HG03439 (cell line): Measurements from ENCODE around the gene AZIN2.
"Not testable (repeated sequence)": the region's sequence is repeated elsewhere in the genome, so short reads cannot be mapped to it uniquely, and the experiment has no call there.

ENCODE experiments used
- ATAC-seq: cut with Tn5 transposase; IDR thresholded peaks from one replicate; pipeline ENCODE4 v1.9.1; 2021; ENCODE audit warnings: mild to moderate bottlenecking, moderate library complexity; ENCODE audit not compliant: unreplicated experiment

AZIN2 gene

DNA sequence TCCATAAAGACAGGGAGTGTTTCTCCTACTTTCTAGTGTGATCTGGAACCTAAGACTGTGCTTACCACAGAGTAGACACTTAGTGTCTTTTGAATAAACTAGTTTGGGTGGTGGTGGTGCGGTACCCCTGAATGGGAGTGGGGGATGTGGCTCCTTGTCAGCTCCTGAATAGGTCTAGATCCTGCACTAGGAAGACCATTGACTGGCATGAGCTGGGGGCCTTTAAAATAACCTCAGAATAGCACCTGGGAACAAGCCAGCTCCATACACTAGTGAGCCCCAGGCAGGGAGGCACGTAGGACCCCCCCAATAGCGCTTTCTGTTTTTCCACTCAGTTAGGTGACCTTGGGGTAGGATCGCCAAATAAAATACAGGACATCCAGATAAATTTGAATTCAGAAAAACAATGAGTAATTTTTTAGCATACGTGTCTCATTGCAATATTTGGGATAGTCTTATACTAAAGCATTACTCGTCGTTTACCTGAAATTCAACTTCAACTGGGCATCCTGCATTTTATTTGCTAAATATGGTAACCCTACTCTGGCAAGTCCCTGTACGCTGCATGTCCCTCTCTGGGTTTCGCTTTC is 45.6 kb downstream of the AZIN2 start:
- ATAC-seq = no peak

DNA sequence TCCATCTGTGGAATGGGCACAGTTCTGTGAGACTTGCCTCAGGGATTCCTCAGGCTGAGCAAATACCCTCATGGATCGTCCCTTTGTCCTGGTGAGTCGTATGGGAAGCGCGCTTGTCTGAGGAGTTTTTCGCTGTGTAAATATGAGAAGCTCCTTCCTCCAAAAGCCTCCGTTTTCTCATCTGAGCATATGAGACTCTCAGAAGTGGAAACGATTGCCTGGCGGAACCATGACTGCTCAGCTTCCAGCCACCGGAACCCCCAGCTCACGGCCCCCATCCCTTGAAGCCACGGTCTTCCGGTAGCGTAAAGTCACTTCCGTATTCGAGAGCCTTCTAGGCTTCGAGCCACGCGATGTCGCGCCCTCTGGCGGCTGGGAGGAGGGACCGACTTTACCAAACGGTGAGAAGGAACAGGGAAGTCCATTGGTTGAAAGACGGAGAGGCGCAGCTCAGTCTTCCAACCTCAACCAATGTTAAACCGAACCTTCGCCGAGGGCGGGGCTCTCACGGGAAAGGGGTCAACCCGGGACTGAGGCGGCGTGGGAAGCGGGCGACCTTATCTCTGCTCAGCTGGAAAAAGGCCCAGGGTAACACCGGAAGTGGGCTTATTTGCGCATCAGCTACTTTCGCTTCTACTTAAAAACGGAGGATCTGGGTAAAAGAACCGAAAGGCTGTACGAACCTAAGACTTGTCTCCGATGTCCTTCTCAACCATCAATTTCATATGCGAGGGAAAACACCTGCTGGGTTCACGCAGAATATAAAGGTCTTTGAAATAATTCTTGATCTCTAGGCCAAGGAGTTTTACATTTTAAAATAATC is 46.3 kb downstream of the AZIN2 start:
- ATAC-seq = peak; percentile 97

DNA sequence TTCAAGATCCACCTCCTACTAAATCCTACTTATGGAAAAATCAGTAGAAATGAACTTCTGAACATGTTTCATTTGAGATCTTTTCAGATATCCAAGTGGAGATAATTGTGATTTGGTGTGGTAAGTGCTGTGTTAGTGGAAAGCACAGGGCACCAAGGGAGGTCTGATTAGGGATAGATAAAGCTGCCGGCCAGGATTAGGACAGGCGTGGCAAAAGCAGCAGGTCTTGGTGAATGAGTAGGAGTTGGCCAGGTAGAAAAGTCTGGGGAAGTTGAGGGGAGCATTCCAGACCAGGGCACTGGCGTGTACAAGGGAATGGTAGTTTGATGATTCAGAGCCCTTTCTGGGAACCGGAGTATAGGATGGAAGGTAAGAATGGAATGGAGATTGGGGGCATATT is 47.8 kb downstream of the AZIN2 start:
- no peak for ATAC-seq

DNA sequence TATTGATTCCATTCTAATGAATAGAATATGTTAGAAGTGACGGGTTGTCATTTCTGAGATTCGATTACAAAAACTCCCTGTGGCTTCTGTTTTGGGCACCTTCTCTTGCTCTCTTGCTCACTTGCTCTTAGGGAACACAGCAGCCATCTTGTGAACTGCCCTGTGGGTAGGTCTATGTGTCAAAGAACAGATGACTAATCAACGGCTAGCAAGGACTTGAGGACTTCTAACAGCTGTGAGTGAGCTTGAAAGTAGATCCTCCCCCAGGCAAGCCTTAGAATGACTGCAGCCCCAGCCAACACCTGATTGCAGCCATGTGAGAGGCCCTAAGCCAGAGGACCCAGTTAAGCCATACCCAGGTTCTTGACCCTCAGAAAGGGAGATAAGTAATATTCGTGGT is 49.3 kb downstream of the AZIN2 start:
- ATAC-seq = no peak

DNA sequence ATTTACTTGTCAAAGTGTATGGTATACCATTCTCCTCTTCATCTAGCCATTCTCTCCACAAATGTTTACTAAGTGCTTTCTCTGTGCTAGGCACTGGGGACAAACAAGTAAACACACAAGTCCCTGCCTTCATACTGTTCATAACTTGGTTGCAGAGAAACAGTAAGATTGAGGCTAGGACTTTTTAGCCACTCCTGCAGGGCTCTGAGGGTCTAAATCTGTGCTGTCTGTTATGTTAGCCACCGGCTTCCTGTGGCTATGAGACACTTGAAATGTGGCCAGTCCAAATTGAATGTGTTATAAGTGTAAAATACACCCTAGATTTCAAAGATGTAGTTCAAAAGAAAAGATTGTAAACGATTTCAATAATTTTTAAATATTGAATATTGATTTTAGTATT is 50.2 kb downstream of the AZIN2 start:
- no peak for ATAC-seq

DNA sequence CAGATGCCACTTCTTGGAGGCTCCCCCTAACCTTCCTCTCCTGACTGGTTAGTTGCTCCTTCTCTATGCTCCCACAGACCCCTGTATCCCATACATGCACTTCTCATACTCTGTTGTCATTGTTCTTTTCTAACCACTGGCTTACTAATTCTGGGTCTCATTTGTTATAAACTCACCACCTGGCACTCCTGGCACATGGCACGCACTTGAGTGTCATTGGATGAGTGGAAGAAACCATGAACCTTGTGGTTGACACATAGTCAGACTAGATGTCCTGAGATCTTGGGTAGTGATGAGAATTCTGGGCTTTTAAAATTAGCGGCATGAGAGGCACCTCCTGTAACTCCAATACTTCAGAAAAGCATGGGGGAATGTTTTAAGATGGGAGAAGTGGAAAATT is 51.6 kb downstream of the AZIN2 start:
- no peak for ATAC-seq

DNA sequence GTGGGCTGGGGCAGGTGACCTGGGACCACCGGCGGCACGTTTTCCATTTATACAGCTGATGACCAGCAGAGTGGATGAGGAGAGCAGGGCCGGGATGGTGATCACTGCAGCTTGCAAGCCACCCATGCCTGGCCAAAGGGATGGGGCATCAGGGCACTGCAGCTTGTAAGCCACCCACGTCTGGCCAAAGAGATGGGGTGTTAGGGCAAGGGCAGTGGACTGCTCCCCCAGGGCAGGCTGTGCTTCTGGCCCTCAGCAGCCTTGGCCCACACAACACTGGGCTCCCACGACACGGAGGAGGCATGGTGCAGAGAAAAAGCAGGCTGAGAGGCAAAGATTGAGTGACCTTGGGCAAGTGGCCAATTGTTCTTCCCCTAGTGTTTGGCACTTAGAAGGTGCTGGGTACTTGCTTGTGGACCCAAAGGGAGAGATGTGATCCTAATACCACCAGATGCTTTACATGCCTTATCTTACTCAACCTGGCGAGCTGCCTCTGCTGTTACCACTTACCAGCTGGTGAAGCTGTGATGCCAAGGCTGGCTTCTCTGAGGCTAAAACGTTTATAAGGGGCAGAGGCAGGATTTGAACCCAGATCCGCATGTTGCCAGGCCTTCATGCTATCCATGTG is 52.6 kb downstream of the AZIN2 start:
- ATAC-seq = no peak

DNA sequence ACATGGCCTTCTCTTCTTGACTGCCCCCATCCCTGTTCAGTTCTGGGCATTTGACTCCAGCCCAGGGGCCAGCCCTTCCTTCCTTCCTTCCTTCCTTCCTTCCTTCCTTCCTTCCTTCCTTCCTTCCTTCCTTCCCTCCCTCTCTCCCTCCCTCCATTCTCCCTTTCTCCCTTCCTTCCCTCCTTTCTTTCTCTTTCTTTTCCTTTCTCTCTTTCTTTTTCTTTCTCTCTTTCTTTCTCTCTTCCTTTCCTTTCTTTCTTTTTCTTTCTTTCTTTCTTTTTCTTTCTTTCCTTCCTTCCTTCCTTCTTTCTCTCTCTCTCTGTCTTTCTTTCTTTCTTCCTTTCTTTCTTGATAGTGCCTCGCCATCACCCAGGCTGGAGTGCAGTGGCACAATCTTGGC is 55.1 kb downstream of the AZIN2 start:
- not testable (repeated sequence) for ATAC-seq

DNA sequence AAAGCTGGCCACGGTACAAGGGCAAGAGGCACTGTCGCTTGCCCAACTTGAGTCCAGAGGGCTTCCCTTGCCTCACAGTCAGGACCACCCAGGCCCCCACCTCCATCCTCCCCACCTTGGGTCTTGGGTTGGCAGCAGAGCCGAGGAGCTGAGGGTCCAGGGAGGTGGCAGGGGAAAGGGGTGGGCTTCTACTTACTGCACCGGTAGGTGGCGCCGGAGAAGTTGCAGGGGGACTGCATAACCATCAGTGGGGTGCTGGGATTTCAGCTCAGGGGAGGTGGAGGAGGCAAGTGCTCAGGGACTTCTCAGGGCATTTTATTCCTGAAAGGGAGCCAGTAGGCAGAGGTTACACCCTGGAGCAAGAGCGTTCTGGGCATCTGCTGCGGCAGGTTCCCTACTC is 56.8 kb downstream of the AZIN2 start:
- ATAC-seq = no peak

DNA sequence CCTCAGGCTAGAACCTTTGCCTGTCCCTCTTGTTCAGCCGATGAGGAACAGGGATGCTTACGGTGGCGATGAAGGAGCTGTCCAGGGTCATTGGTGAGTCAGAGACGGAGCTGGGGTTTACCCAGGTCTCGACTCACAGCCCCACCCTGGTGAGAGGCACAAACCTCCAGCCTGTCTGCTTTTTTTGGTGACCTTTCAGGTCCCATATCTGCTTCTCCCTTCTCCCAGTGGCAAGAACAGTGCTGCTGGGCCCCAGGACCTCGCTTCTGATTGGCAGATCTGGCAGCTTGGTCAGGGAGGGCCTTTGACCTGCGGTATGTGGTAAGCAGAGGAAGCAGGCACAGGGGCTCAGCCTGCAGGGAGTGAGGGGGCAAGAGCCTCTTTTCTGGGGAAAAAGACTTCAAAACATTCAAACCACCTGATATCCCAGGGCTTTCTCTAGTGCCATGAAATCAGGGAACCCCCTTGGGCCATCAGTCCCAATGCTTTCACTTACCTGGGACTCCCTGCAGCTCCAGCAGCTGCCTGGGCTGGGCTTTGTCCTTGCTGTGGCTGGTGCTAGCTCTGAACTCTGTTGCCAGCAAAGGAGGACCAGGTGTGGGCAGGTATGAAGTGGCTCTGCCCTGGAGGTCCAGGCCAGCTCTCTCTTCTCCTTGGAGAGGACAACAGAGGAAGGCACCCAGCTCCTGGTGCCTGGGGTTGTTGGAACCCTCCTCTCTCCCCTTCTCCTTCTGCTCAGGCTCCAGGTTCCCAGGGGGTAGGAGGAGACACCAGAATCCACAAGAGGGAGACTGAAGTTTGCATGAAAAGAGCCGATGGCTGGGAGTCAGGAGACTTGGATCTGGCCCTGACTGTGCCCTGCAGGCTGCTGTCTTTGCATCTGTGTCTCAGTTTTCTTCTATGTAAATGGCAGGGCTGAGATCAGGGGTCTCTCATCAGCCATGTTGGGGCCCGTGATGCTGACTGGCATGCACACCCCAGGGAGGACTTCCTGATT is 59.5 kb downstream of the AZIN2 start:
- ATAC-seq = no peak

DNA sequence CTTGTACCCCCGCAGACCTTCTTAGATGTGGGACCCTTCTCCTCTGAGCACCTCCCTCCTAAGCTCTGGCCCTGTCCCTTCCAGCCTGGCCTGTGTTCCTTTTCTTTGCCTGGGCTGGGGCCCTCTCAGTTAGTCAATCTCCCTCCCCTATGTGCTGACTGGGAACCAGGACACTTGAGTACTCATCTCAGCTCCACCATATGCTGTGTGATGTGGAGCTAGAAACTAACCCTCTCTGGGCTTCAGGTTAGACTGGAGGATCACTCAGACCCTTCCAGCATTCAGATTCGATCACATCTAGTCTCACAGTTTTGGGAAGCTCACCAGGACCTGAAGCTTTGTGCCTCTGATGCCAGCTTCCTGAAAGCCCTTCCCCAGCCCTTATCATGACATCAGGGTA is 60.3 kb downstream of the AZIN2 start:
- no peak for ATAC-seq

DNA sequence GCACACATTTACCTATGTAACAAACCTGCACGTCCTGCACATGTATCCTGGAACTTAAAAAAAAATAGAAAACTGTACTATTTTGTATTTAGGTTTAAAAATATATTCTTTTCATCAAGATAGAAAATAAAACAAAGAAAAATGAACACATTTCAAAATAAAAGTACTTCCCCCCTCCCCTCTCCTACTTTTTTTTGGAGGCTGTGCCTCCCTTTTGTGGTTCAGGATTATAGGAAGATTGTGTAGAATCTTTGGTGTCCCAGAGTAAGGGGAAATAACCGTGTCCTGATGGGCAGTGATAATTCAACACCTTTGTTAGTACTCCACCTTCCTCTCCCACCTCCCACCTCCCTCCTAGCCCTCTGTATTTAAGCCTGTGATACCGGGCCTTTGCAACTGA is 60.8 kb downstream of the AZIN2 start:
- no peak for ATAC-seq

DNA sequence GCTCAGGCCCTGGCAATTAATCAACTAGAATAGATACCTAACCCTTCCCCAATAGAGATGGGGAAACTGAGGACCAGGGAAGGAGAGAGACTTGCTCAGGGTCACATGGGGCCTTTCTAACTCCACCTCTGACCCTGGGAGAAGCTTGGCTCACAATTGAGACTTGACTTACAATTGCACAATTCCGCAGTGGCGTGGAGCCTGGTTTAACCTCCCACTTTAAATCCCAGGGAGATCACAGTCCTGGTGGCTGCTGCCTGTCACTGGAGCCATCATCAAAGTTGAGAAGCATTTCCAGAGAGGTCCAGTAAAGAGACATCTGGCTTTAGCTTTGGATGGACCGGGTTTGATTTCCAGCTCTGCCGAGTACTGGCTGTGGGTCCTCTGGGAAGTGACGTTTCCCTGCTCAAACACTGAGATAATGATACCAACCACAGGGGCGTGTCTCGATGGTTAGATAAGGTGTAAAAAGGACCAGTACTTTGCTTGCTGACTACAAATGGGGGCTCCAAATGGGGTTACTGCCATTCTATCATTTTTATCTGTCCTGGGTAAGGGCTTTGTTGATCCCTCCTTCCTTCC is 61.6 kb downstream of the AZIN2 start:
- no peak for ATAC-seq

DNA sequence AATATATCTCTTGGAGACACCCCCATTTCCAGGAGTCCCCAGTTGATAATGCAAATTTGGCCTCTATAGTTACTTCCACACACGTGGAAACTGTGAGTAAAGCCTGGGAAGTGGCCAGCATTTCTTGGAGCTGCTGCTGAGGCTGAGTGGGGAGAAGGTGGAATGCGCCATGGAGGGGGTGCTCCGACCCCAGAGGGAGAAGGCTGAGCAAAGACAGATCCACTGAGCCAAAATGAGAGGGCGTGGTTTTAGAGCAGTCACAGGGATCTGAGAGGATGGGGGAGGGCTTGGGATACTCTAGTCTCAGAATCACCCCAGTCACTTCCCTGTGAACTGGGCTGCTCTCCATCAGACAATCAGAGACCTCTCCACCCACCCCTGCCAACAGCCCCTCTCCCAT is 62.2 kb downstream of the AZIN2 start:
- ATAC-seq = no peak

DNA sequence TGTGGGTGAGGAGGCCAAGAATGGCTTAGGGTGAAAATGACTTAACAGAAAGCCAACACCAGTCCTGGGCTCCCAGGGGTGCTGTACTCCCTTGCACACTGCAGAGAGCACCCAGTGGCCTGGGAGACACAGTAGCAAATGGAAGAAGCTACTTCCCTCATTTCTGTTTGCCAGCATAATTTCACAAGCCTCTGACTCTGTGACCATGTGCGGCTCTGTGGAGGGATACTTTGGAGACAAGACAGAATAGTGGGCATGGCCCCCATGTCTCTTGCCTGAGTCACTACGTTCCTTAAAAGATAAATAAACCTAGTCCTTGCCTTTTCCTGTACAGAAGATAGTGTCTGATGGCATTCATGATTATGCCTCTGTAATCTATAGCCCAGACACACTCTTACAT is 62.7 kb downstream of the AZIN2 start:
- ATAC-seq = no peak

DNA sequence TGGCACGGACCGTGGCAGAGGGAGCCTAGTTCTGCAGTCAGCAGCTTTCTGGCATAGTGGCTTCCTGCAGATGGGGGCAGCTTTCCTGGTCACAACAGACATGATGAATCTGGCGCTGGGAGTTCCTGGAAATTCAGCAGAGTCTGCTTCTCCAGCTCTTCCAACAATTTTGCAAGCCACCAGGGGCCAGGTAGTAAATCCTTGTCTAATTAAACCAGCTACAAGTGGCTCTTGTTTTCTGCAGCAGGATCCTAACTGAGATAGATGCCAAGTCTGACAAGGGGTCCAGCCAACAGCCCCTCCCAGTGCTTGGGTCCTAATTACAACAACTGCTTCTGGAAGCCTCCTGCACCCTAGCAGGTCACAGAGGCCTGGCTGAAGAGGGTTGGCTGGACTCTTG is 65.0 kb downstream of the AZIN2 start:
- no peak for ATAC-seq

DNA sequence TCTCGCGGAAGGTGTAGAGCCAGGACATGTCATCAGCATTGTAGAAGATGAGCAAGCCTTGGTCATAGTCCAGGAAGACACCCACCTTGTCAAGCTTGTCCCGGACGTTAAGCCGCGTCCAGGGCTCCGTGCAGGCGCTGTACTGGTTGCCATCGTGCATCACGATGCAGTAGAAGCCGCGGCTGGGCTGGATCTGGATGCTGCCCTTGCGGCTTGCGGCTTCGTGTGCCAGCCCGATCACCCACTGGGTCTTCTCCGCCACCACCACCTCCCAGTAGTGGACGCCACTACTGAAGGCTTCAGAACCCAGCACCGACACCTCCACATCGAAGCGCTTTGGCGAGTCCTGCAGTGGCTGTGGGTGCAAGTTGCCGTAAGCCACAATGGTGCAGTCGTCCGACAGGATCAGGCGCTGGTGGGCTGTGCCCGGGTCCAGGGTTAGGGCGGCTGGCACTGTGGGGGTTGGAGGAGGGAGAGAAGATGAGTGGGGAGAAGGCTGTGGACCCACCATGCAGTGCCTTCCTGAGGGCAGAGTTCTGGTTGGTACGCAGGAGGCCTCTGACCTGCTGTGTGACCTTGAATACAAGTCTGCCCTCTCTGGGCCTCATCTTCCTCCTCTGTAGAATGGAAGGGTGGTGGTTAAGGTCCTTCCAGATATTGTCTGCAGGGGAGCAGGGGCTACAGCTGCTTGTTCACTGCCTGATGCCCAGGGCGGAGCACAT is 66.5 kb downstream of the AZIN2 start:
- ATAC-seq = no peak

DNA sequence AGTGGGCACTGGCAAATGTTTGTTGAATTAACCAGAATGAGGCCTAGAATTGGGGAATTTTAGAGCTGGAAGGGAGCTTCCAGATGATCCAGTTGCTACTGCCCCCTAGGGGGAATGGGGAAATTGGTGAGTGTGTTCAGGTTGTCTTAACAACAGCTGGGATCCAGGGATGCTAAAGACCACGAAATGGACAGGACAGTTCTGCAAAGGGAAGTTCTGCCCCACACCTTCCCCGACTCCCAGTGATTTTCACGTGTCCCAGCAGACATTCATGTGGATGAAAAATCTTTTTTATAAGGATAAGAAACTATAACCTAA is 67.0 kb downstream of the AZIN2 start:
- ATAC-seq = no peak

DNA sequence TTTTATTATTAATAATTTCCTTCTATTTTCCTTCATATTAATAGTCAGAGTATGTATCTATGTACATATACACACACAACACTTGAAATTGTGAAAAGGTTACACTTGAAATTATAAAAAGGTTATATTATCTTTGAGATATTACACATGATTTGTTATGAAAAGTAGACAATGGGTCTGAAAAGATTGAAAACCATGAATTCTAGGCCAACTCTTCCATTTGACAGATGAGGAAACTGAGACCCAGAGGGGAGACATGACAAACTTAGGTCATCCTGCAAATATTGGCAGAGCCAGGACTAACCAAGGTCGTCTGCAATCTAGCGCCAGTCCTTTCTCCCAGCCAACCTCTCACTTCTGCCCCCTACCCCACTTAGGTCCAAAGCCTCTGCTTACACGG is 67.7 kb downstream of the AZIN2 start:
- no peak for ATAC-seq

DNA sequence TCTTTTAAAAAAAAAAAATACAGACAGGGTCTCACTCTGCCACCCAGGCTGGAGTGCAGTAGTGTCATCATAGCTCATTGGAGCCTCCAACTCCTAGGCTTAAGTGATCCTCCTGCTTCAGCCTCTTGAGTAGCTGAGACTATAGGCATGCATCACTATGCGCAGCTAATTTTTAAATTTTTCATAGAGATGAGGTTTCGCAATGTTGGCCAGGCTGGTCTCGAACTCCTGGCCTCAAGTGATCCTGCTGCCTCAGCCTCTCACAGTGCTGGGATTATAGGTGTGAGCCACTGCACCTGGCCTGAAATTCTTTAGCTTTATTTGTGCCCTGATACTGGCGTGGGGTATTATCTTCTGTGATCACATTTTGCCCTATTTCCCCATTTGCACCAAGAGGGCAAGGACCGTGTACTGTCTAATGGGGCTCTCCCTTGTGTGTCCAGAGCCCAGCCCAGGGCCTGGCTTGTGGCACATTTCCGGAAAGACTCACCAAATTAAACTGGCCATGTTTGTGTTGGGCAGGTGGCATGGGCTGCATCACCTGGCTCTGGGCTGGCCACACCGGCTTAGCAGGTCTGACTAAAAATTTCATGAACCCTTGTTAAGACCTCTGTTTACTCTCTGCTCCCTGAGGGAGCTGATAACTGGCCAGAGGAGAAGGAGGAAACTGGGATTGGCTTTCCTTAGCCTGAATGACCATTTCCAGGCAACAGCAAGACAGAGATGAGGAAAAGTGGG is 68.7 kb downstream of the AZIN2 start:
- ATAC-seq = no peak
